GM10248 (cell line): ENCODE results near the gene BRINP1.
"Not testable (repeated sequence)": the region's sequence is repeated elsewhere in the genome, so short reads cannot be mapped to it uniquely, and the experiment has no call there.

ENCODE experiments used
- CTCF ChIA-PET: fragments of 300-600 bp; sonication (Branson Sonifier 250); formaldehyde crosslinking; extraction: SDS; loops from one replicate; lab custom pipeline; 2021; ENCODE audit warnings: antibody characterized with exemption; lab: Yijun Ruan, JAX
- POLR2A ChIA-PET: fragments of 350-650 bp; sonication (Branson Sonifier 250); formaldehyde crosslinking; extraction: SDS; loops from one replicate; lab custom pipeline; 2020; ENCODE audit warnings: antibody characterized with exemption; lab: Yijun Ruan, JAX
- DNase-seq: peaks from one replicate; pipeline ENCODE4 v3.0.0; 2012; ENCODE audit errors: extremely low spot score
- TF ChIP-seq, protein P1 (sequence below): IDR thresholded peaks from 2 replicates; pipeline ENCODE4 v1.5.1; 2012; ENCODE audit warnings: mild to moderate bottlenecking, low read depth; ENCODE audit errors: extremely low read depth, missing control alignments, control extremely low read depth

The BRINP1 gene

GRCh38 chr9:119180897-119181296, 188.3 kb downstream of the BRINP1 start:
- CTCF ChIA-PET: interaction anchor here (1.2 kb wide), 1 partner anchor 16 kb away, joined by 3 read pairs; no protein-coding TSS in a partner anchor
- TF ChIP-seq, protein P1, sequence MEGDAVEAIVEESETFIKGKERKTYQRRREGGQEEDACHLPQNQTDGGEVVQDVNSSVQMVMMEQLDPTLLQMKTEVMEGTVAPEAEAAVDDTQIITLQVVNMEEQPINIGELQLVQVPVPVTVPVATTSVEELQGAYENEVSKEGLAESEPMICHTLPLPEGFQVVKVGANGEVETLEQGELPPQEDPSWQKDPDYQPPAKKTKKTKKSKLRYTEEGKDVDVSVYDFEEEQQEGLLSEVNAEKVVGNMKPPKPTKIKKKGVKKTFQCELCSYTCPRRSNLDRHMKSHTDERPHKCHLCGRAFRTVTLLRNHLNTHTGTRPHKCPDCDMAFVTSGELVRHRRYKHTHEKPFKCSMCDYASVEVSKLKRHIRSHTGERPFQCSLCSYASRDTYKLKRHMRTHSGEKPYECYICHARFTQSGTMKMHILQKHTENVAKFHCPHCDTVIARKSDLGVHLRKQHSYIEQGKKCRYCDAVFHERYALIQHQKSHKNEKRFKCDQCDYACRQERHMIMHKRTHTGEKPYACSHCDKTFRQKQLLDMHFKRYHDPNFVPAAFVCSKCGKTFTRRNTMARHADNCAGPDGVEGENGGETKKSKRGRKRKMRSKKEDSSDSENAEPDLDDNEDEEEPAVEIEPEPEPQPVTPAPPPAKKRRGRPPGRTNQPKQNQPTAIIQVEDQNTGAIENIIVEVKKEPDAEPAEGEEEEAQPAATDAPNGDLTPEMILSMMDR: no peak
- POLR2A ChIA-PET: no interaction called here
- DNase-seq: no peak

GRCh38 chr9:119179701-119180100, 189.5 kb downstream of the BRINP1 start:
- POLR2A ChIA-PET: no interaction called here
- CTCF ChIA-PET: interaction anchor here (1.2 kb wide), 1 partner anchor 15 kb away, joined by 3 read pairs; no protein-coding TSS in a partner anchor
- DNase-seq: no peak
- TF ChIP-seq, protein P1: no peak

DNA sequence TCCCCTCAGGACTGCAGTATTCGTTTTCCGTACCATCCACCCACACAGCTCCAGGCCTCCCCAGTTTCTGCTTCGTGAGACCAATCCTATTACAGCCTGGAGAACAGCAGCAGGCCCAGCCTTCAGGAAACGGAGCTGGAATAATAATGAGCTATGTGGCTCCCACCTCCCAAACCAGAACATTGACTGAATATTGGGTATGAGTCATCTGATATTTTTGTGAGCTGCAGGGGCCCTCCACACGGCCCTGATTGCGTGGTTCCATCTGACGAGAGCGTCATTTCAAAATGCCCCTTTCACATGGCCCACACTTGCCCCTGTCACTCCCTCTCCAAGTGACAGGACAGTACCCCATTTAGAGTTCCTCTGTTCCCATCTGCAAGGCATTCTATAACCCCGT, 192.0 kb downstream of the BRINP1 start:
- POLR2A ChIA-PET: no interaction called here

DNA sequence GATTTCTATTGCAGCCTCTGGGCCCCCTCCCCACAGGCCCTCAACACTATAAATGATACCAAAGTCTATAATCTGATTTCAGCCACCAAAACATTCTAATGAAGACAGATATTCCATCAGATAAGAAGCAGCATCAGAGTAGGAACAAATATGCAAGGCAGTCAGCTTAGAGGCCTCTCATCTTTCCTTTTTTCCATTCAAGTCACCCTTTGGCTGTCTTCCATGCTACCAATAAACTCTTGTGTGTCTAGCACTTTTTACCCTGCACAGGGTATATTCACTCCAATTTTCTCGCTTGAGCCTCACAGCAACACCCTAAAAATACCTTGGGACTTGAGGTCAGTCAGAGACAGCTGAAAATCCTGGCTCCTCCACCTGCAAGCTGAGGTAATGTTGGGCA, 193.7 kb downstream of the BRINP1 start:
- TF ChIP-seq, protein P1: no peak
- ChIA-PET POLR2A (no interaction called here), CTCF (interaction anchor here (1.5 kb wide), 1 partner anchor 16 kb away, joined by 3 read pairs; no protein-coding TSS in a partner anchor)
- no peak for DNase-seq

More for the DNA sequence above, 192.0 kb downstream of the BRINP1 start:
- no peak for DNase-seq
- CTCF ChIA-PET: no interaction called here
- TF ChIP-seq, protein P1: no peak

GRCh38 chr9:119169222-119169621, 200.0 kb downstream of the BRINP1 start:
- CTCF ChIA-PET, POLR2A ChIA-PET, DNase-seq: not testable (repeated sequence)

GRCh38 chr9:119167876-119168275, 201.4 kb downstream of the BRINP1 start:
- ChIA-PET CTCF (no interaction called here), POLR2A (no interaction called here)
- TF ChIP-seq, protein P1: no peak
- no peak for DNase-seq

- TF ChIP-seq, protein P1: no peak
- ChIA-PET POLR2A (no interaction called here), CTCF (no interaction called here)
- no peak for DNase-seq
These were observed 202.0 kb downstream of the BRINP1 start for GRCh38 chr9:119167267-119167666.
